Measurements from ENCODE around the gene SREBF2. TPM values are rescaled to one million over a fixed set of nuclear protein-coding genes. Genes with fewer than 3 reads are reported as not detected.

SREBF2 gene
- total and polyA plus RNA-seq, 10 of the 15 experiments (the other 5 are each of a cell fraction or from before 2014, with no cell fraction given) = 2.4 to 177 (median 78.8) TPM

- TF ChIP-seq RELB (IDR thresholded peaks at IDR 0.05; ENCODE audit: low read depth) (peak; percentile 96), SMC3 (IDR thresholded peaks at IDR 0.05; ENCODE audit: borderline replicate concordance, low read length) (no peak; the same call in 1 of the 2 replicates), E2F8 (IDR thresholded peaks at IDR 0.05; ENCODE audit: low read depth, partially characterized antibody) (no peak), RBBP5 (conservative IDR thresholded peaks at IDR 0.05) (no peak), RAD21 (IDR thresholded peaks at IDR 0.05; ENCODE audit: insufficient read depth, low read depth, low read length) (no peak), ZZZ3 (IDR thresholded peaks at IDR 0.05; ENCODE audit: control insufficient read depth, insufficient read length, low read depth) (no peak), NFYB (IDR thresholded peaks at IDR 0.05; ENCODE audit: insufficient read depth, low read depth, low read length) (peak; percentile 96), PML (IDR thresholded peaks at IDR 0.05; ENCODE audit: low read length) (peak; percentile 78; the same call in 1 of the 2 replicates), ATF2 (IDR thresholded peaks at IDR 0.05; ENCODE audit: low read length) (peak; percentile 91), RB1 (IDR thresholded peaks at IDR 0.05; ENCODE audit: borderline replicate concordance) (no peak; the same call in 1 of the 2 replicates), NFXL1 (IDR thresholded peaks at IDR 0.05; ENCODE audit: borderline replicate concordance) (no peak), PBX3 (IDR thresholded peaks at IDR 0.05; ENCODE audit: insufficient replicate concordance, low read depth, low read length) (no peak), SRF (IDR thresholded peaks at IDR 0.05; ENCODE audit: low read depth in 2 of 2, low read length in 2 of 2) (peak in 1 of 2 experiments; percentile 46; a peak in 1 of 4 replicates), ATF3 (IDR thresholded peaks at IDR 0.05; ENCODE audit: borderline replicate concordance, extremely low read depth, low read depth, low read length) (no peak), ZNF384 (IDR thresholded peaks at IDR 0.05; ENCODE audit: borderline replicate concordance, low read depth, low read length) (no peak), ZNF687 (IDR thresholded peaks at IDR 0.05) (no peak; the same call in none of the 2 replicates)
These were observed at the start of gene SREBF2 (continued) for GRCh38 chr22:41832553-41833368.
